NCI-H1694 (cell line): ENCODE results near the gene ARMC6.

Source experiments
- DNase-seq: peaks from one replicate; lab custom pipeline; 2025; lab: John Stamatoyannopoulos, UW

ARMC6 gene

DNA sequence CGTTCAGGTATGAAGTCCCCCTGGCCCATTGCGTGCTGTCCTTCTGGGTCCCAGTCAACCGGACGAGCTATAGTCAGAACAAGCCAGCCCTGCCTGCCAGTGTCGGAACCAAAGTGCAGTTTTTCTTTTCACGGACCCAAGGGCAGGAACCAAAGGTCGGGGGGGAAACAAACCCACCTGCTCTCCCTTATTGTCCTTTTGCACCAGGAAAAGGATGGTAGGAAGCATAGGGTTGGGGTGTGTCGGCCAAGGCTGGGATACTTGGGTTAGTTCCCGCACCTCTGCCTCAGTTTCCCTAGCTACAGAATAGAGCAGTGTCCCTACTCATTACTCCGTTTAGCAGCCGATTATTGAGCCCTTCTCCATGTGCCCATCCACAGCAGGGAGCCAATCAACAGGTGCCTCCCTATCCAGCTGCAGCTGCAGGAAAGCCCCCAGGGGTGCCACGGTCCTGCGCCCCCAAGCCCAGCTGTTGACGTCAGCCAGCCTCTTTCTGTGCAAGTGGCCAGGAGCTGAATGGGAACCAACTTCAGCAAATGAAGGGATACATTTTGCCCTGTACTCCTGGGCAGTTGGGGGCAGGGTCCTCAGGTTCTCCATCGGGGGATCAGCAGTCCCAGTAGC lies 21.0 kb downstream of the ARMC6 start:
- DNase-seq, result no peak

DNA sequence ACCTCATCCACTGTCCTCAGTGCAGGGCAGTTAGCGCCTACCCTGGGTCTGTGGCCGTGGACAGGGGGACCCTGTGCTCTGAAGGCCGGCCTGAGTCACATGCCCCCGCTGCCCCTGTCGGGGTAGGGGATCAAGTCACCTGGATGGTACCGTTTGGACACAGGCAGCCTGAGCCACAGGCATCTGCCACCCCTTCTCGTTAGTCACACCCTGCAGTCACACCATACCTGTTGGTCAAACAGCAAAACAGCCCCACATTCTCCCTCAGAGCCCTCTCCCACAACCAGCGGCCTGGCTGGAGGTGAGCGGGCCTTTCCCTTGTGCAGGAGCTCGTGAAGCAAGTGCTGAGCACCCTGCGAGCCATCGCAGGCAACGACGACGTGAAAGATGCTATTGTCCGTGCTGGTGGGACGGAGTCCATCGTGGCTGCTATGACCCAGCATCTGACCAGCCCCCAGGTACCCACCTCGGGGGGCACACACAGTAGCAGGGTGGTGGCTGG lies 21.6 kb downstream of the ARMC6 start:
- no peak for DNase-seq

DNA sequence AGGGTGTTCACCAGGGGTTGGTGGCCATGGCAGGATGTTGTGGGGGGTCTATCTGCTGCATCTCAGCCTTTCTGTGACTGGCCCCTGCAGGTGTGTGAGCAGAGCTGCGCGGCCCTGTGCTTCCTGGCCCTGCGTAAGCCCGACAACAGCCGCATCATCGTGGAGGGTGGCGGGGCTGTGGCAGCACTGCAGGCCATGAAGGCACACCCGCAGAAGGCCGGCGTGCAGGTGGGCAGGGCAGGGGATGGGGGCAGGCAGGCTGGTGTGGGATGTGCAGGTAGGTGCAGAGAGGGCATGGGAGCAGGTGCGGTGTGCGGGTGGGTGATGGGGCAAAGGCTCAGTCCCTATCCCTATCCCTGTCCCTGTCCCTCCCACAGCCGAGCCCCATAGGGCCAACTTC lies 22.3 kb downstream of the ARMC6 start:
- no peak for DNase-seq

DNA sequence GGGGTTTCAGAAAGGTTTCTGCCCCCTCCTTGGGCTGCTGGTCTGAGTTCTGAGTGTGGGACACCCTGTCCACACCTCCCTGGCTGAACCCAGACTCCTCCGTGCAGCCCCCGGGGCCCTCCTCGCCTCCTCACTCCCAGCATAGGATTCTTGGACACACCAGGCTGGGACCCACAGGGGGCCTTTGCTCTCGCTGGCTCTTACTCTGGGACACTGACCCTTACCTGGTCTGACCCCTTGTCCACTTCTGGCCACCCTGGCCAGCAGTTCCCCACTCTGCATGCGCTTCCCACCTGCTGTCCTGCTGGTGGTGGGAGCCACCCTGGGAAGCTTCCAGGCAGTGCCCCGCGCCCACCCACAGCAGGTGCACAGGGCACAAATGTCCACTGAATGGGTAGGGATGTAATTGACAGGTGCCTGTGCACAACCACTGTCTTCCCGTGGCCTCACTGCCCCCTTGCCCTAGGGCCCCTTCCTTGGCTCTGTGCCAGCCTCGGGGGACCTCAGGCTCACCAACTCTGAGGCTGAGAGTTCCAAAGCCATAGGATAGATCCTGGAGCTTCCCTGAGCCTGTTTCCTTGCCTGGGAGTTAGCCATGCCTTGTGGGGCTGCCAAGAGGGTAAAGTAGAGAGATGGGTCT lies 23.4 kb downstream of the ARMC6 start:
- DNase-seq, result no peak

DNA sequence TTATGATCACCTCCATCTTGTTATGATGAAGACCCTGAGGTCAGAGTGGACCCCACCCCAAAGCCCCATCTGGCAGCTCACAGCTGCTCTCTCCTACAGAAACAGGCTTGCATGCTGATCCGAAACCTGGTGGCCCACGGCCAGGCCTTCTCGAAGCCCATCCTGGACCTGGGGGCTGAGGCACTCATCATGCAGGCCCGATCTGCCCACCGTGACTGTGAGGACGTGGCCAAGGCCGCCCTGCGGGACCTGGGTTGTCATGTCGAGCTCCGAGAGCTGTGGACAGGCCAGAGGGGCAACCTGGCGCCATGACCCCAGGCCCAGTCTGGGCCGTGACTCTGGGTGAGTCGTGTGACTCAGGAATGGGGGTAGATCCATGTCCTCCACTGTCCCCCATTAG lies 23.9 kb downstream of the ARMC6 start:
- DNase-seq, result no peak

DNA sequence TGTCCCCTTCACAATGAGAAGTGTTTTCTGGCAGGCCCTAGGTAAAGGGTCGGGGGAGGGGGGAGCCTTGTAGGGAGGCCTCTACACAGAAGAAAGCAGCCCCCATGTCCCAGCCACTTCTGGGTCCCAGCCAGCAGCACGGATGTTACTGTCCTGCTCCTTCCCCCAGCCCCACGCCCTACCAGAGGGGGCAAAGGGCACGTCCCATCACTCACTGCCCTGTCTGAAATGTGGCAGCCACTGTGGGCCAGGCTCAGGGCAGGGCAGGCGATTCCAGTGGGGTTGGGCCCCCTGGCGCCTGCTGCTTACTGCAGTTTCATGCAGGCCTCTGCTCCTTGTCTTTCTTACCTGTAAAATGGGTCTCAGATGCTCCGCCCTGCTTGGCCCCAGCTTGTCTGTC lies 24.3 kb downstream of the ARMC6 start:
- DNase-seq, result no peak

DNA sequence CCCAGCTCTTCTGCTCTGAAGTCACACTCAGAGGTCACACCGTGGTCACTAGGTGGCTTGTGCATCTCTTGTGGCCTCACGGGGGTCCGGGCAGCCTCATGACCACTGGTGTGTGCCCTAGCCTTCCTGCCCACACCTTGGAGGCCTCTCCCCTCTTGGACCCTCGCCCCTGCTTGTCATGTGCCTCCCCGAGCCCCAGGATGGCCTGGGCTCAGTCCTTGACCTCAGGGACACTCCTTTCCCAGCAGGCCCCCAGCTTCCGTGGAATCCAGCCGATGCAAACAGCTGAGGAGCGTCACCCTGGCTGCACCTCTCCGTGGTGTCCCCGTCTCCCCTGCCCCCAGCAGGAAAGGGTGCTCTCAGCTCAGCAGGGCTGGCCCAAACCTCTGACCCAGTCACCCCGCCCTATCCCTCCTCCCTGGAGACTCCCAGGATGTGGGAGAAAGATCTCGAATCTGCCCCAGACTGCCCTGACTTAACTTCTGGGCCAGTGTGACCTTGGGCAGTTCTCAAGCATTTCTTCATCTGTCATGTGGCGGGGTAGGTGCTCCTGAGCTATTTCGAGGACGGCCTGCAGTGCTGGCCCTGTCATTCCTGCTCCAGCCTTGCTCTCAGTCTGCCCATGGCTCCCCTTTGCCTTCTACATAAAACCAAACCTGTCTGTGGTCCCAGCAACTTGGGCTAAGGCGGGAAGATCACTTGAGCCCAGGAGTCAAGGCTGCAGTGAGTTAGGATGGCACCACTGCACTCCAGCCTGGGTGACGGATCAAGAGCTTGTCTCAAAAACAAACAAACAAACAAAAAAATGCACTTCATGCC lies 25.8 kb downstream of the ARMC6 start:
- DNase-seq, result no peak

DNA sequence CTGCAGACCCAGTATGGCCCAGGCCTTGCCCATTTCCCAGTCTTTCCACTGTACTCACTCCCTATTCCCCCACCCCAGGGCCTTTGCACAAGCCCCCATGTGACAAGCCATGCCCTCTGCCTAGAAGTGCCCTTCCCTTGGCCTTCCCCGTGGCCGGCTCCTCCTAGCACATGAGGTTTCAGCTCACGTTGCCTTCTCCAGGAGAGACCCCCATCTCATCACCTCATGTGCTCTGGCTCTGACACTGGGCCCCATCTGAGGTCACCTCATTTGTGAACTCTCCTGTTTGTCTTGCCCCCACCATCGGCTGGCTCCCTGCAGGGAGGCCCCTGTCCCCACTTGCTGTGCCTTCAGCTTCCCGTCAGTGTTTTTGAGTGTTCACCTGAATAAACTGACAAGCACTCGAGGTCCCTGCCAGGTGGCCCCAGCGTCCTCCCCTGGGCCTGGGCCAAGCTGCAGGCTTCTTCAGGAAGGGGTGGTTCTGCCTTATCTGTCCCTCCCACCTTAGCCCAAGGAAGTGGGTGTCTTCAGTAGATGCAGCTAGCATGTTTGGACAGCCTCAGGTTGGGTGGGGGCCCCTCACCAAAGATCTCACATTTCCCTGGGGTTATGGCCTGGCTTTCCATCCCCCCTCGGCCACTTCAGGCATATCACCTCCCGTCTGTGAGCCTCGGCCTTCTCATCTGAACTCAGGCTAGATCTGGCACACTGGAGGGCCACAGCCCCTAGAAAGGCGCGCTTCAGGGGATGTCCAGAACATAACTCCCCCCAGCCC lies 26.6 kb downstream of the ARMC6 start:
- no peak for DNase-seq

DNA sequence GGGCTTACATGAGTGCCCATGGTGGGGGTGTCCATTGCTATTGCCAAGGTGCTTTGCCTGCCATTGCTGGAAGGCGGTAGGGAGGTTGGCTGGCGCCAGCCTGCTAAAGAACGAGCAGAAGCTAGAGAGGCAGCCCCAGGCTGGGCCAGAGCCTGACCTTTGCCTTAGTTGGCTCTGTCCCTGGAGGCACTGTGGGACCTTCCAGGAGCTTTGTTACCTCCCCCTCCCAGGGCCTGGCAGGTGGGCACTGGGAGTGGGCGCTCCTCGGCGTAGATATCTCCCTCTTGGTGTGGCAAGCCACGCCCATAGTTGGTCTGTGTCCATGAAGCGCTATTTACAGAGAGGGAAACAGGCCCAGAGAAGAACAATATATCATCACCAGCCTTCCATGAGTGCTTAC lies 28.1 kb downstream of the ARMC6 start:
- DNase-seq, result no peak

DNA sequence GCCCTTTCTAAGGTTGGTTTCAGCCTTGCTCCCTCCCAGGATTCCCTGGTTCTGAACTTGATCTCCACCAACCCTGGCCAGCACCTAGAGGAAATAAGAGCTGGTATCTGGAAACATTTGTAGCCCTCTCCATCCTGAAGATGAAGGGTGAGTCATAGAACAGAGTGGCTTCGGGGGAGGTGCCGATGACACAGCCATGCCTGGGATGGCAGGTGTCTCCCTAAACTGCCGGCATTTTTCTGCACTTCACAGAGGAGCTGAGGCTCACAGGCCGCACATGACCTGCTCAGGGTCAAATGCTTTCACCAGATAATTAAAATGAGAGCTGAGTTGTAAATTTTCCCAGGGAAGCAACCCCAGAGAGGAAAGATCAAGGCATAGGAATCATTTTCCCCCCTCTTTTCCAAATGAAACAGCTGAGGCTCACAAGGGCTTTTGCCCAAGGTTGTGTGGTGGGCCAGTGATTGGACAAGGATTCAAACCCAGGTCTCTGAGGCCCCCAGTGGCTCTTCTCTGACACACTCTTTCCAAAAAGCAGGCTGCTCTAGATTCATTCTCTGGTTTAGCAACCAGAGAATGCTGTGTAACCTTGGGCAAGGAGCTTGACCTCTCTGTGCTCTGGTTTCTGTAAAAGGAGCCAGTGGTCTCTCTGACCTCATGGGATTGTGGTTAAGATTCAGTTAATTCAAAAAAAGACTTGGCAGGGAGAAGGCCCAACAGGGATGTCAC lies 29.2 kb downstream of the ARMC6 start:
- no peak for DNase-seq

DNA sequence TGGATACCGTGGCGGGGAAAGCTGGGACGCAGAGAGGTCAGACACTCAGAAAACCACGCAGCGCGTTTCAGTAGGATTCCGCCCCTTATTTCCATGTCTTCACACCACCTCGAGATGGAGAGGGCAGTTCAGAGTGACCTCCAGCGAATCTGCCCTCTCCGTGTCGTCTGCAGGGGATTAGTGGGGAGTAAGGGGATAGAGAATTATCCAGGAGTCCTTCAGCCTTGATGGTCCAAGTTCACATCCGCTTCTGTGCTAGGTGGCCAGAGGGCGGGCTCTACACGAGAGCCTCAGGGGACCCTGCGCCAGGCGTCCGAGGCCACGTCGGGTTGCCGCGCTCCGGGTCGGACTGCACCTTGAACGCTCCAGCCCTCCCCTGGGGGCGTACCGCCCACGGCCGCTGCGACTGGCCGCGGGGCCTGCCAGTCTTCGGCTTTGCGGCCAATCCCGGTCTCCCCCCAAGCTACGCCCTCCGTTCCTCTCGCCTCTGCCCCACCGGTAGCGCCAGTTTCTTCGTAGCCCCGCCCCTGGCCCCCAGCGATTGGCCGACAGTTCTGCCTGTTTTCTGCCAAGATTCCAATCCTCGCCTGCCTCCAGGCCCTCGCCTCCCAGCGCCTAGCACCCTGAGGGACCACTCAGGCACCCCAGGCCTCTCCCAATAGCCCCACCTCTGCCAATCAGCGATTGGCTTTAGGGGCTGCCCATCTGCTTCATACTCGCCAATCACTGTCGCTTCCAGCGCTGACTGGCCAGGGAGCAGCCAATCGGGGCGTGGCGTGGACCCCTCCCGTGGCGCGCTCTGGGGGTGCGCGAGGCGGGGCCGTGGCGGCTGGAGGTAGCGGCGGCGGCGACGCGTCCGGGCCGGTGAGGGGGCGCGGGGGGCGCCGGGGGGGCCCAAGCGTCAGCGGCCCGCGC lies 30.0 kb downstream of the ARMC6 start, which contains the start of gene SLC25A42:
SLC25A42 (plus strand) TSS at position 812 of the 915 bp plus-strand sequence. CDS start 32,131 bp downstream, outside the sequence.
- peak; percentile 99 for DNase-seq

DNA sequence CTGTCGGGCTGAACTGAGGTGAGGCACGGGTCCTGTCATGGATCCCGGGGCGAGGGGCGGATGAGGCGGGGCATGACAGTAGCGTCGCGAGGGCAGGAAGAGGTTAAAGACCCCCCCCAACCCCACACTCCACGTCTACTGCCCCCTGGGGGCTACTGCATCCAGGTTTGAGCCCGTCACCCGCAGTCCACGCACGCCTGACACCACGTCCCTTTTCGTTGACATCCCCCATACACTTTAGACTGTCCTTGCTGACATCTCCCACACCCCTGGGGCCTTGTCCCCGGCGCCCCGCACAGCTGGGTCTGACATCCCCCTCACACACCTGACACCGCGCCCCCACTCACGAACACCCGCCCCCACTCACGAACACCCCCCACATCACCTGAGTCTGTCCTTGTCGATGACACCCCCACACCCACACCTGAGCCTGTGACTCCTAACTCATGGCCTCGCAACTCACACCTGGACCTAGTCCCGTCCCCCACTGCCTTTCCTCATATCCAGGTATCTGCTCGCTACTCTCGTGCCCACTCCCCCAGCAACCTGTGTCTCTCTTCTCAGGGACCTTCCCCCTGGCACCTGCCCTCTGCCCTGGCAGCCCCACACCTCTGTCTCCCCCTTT lies 30.8 kb downstream of the ARMC6 start:
- peak; percentile 53 for DNase-seq

DNA sequence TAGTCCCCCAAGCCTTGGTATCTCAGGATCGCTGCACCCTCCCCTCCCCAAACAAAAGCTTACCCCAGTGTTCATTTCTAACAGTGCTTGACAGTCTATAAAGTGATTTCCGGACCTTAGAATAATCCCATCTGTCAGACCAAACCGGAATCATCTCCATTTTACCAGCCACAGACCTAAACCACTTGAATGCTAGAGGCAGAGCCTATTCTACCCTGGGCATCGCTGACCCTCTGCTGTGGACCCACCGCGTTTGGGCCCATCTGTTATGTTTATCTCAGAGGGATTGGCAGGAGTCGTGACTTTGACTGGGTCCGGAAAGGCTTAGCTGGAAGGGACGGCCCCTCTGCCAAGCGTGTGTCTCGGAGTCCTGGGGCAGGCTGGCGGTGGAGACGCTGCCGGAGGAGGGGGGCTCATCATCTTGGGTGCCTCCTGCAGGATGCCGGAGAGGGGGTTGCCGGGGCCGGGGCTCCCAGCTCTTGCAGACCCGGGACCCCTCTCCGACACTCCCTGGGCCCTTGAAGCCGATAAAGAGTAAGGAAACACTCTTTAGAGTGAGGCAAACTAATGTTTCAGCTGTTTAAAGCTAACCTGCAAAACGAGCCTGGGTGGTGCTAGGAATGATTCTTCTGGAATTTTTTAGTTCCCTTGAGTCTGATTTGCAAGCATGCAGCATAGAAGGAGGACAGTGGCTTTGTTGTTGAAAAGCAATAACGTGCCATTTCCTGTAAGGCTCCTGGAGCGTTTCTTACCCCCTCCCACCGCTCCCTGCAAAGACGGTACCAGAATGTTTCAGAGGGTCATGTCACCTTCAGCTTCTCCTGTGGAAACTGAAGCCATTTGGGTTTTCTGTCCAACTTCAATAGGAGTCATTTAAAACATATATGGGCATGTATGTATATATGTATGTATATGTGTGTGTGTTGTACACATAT lies 31.7 kb downstream of the ARMC6 start:
- DNase-seq, result no peak

DNA sequence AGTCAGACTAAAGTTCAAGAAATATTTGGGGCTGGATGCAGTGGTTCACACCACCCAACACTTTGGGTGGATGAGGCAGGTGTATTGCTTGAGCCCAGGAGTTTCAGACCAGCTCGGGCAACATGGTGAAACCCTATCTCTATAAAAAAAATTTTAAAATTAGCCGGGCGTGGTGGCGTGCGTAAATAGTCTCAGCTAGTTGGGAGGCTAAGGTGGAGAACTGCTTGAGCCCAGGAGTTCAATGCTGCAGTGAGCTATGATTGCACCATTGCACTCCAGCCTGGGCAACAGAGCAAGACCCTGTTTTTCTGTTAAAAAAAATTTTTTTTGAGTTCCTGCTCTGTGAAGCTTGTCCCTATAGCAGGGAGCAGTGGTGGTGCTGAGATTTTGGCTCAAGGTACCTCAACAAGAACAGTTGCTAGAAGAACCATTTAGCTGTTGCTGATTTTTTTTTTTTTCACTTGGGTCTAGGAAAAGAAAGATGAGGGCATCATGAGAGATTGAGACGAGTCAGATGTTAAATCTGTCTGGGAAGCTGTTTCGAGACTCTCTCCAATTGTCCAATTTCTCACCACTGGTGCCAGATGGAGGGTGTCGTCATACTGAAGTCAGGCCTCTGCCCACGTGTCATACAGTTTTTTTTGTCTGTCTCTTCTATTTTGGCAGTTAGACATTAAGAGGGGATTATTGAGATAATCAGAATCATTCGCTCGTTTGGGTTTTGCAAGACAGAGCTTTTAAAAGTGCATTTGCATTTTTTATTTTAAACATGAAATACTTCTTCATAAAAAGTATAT lies 34.1 kb downstream of the ARMC6 start:
- DNase-seq, result peak; percentile 25

DNA sequence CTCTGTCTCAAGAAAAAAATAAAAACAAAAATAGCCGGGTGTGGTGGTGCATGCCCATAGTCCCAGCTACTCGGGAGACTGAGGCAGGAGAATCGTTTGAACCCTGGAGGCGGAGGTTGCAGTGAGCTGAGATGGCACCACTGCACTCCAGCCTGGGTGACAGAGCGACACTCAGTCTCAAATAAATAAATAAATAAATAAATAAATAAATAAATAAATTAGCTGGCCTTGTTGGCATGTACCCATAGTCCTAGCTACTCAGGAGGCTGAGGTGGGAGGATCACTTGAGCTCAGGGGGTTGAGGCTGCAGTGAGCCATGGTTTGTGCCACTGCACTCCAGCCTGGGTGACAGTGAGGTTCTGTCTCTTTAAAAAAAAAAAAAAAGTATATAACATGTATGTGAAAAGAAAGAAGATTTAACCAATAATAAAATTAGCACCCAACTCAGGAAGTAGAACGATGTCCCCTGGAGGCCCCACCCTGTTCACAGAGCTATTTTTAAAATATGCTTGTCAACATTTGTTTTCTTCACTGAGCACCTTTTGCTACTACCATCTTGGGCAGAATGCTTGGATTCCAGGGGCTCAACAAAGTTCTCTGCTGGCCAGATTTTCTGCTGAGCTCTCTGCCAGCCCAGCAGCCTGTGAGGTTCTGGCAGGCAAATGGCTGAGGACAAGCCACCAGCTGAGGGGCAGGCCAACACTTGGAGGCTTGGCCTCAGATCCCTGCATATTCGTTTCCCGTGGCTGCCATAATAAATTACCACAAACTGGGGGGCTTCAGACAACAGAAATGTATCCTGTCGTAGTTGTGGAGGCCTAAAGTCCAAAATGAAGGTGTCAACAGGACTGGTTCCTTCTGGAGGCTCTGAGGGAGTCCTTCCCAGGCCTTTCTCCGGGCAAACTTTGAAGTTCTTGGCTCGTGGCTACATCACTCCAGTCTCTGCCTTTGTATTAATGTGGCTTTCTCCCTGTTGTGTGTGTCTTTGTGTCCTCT lies 35.6 kb downstream of the ARMC6 start:
- DNase-seq, result no peak

DNA sequence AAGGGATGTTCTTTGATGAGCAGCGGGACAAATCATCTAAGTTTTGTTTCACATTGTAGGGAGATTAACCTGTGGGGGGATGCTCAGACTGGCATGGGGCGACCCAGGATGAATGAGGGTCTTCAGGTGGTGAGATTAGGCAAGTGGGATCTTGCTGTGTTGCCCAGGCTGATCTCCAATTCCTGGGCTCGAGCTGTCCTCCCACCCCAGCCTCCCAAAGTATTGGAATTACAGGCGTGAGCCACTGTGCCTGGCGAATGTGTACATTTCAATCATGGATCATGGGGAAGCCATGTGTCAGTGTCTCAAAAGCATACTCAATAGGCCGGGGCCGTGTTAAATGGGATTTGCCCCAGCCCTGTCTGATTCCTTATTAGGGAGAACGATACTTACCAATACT lies 38.5 kb downstream of the ARMC6 start:
- DNase-seq, result no peak
